Keratinocyte (primary cell): ENCODE data around the gene IPO11. TPM values are rescaled to one million over a fixed set of nuclear protein-coding genes. Genes with fewer than 3 reads are reported as not detected.
"Not testable (repeated sequence)": the region's sequence is repeated elsewhere in the genome, so short reads cannot be mapped to it uniquely, and the experiment has no call there.

Experiments used
- DNase-seq: peaks from one replicate; pipeline ENCODE4 v3.0.0-alpha.2; 2011; ENCODE audit warnings: low read depth, missing footprints, low spot score
- FAIRE-seq: peaks from 2 replicates; lab custom pipeline; 2011; peaks lifted over from hg19 to GRCh38; lab: Jason Lieb, UNC
- H2AFZ ChIP-seq: 2 replicates; pipeline ENCODE4 v1.6.0; 2012; ENCODE audit warnings: low read length, control low read depth, inconsistent platforms; ENCODE audit not compliant: control insufficient read depth
- H3K27ac ChIP-seq: 2 replicates; pipeline ENCODE4 v1.5.1; 2011; ENCODE audit warnings: low read length; ENCODE audit not compliant: control insufficient read depth, insufficient read depth
- H3K27me3 ChIP-seq: 3 replicates; pipeline ENCODE4 v1.6.0; 2011; ENCODE audit warnings: low read length; ENCODE audit not compliant: control insufficient read depth, insufficient read depth; ENCODE audit errors: extremely low read depth
- H3K36me3 ChIP-seq, 2 experiments: 2 replicates in 1 of 2; 3 replicates in 1 of 2; pipeline ENCODE4 v1.5.1; 2011; ENCODE audit warnings: low read length in 2 of 2, mild to moderate bottlenecking in 1 of 2; ENCODE audit not compliant: control insufficient read depth in 2 of 2, insufficient read depth in 2 of 2; ENCODE audit errors: extremely low read depth in 1 of 2
- H3K4me1 ChIP-seq: 3 replicates; pipeline ENCODE4 v1.5.1; 2011; ENCODE audit warnings: low read length; ENCODE audit not compliant: control insufficient read depth, insufficient read depth; ENCODE audit errors: extremely low read depth
- H3K4me2 ChIP-seq: 3 replicates; pipeline ENCODE4 v1.6.0; 2011; ENCODE audit warnings: low read depth, low read length; ENCODE audit not compliant: control insufficient read depth, insufficient read depth; ENCODE audit errors: extremely low read depth
- H3K4me3 ChIP-seq, 3 experiments: fragments of 200-600 bp in 1 of 3; sonication (generic) in 1 of 3; 2 replicates in 2 of 3; 3 replicates in 1 of 3; pipeline ENCODE4 v1.5.1; 2011 to 2016; ENCODE audit warnings: low read length in 3 of 3, mild to moderate bottlenecking in 3 of 3, control low read depth in 2 of 3, inconsistent platforms in 1 of 3, low read depth in 1 of 3, mixed read lengths in 1 of 3, mixed run types in 1 of 3, moderate library complexity in 1 of 3; ENCODE audit not compliant: control insufficient read depth in 2 of 3, insufficient read depth in 2 of 3; ENCODE audit errors: extremely low read depth in 1 of 3
- H3K79me2 ChIP-seq: 2 replicates; pipeline ENCODE4 v1.6.0; 2012; ENCODE audit warnings: low read length; ENCODE audit not compliant: control insufficient read depth, insufficient read depth
- H3K9ac ChIP-seq: 3 replicates; pipeline ENCODE4 v1.6.0; 2011; ENCODE audit warnings: low read length; ENCODE audit not compliant: control insufficient read depth, insufficient read depth; ENCODE audit errors: extremely low read depth
- H3K9me1 ChIP-seq: 3 replicates; pipeline ENCODE4 v1.6.0; 2011; ENCODE audit warnings: low read length; ENCODE audit not compliant: control insufficient read depth, insufficient read depth; ENCODE audit errors: extremely low read depth
- H3K9me3 ChIP-seq: 2 replicates; pipeline ENCODE4 v1.5.1; 2012; ENCODE audit warnings: low read depth, low read length; ENCODE audit not compliant: control insufficient read depth
- H4K20me1 ChIP-seq: 3 replicates; pipeline ENCODE4 v1.6.0; 2011; ENCODE audit warnings: low read length; ENCODE audit not compliant: control insufficient read depth, insufficient read depth; ENCODE audit errors: extremely low read depth
- CTCF ChIP-seq, 3 experiments: IDR thresholded peaks in 1 of 3; conservative IDR thresholded peaks in 1 of 3; optimal IDR thresholded peaks in 1 of 3; 2 replicates in 2 of 3; 3 replicates in 1 of 3; pipeline versions ENCODE3 to v1.5.1; 2011; ENCODE audit warnings: low read length in 3 of 3, mild to moderate bottlenecking in 3 of 3, moderate library complexity in 2 of 3, control low read depth in 1 of 3, inconsistent platforms in 1 of 3; ENCODE audit not compliant: insufficient read depth in 2 of 3; ENCODE audit errors: extremely low read depth in 1 of 3
- EZH2 ChIP-seq: IDR thresholded peaks from one replicate; pipeline ENCODE4 v1.6.1; 2012; ENCODE audit warnings: inconsistent platforms, mild to moderate bottlenecking, low read length, moderate library complexity
- dilution Hi-C: fragments of 300-500 bp; cut with MboI; formaldehyde crosslinking; loops from one replicate; pipeline ENCODE4 v1.7.0; 2020; ENCODE audit warnings: low sequenced_read_pairs; ENCODE audit not compliant: extremely low pct_ligation_motif_present
- polyA plus RNA-seq, 5 experiments: library from polyadenylated mRNA; depleted of rRNA in 3 of 5; stranded (reverse) in 3 of 5; stranded (forward) in 1 of 5; unstranded in 1 of 5; fragments of >200 nt; gene quantifications; 1 replicate in 1 of 5; 2 replicates in 3 of 5; 3 replicates in 1 of 5; pipeline versions ENCODE4 v1.2.1 to v1.2.3, GENCODE V29; 2011 to 2012; ENCODE audit warnings: missing spikeins in 2 of 5, low read depth in 1 of 5, low replicate concordance in 1 of 5

The IPO11 gene
- polyA plus RNA-seq, 1 donor (not counting 4 experiments of a cell fraction or from before 2014, with no cell fraction given): 34.7 TPM

DNA sequence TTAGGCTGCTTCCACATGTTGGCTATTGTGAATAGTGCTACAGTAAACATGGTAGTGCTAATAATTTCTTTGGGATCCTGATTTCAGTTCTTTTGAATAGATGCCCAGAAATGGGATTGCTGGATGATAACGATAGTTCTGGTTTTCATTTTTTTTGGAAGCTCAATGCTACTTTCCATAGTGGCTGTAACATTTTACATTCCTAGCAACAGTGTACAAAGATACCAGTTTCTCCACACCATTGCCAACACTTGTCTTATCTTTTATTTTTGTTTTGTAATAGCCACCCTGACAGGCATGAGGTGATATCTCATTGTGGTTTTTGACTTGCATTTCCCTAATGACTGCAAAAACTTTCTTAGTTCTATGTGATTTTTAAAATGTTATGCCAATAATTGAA lies 97.2 kb downstream of the IPO11 start:
- Histone ChIP-seq H3K9ac (no peak overlapping the region), H3K4me2 (no peak overlapping the region), H3K27ac (no peak overlapping the region), H3K9me3 (no peaks in the 10 kb centered on the region), H3K9me1 (no peaks in the 10 kb centered on the region), H2AFZ (no peak overlapping the region), H3K27me3 (no peaks in the 10 kb centered on the region), H4K20me1 (no peaks in the 10 kb centered on the region), H3K36me3 (peaks cover 1 to 3% of the 10 kb centered on the region in 2 experiments), H3K4me1 (no peaks in the 10 kb centered on the region), H3K4me3 (no peak overlapping the region), H3K79me2 (no peaks in the 10 kb centered on the region)
- no peak for DNase-seq
- dilution Hi-C loops: no loop called here
- no peak for TF ChIP-seq EZH2
- no peak for FAIRE-seq

GRCh38 chr5:62513085-62513484 lies 100.5 kb downstream of the IPO11 start:
- H3K9me3 ChIP-seq, dilution Hi-C loops, H3K79me2 ChIP-seq, H3K27me3 ChIP-seq, H2AFZ ChIP-seq, H3K4me2 ChIP-seq, H3K36me3 ChIP-seq, H3K9me1 ChIP-seq, FAIRE-seq, H3K27ac ChIP-seq, DNase-seq, H3K4me1 ChIP-seq, H3K9ac ChIP-seq, H4K20me1 ChIP-seq, H3K4me3 ChIP-seq: not testable (repeated sequence)

DNA sequence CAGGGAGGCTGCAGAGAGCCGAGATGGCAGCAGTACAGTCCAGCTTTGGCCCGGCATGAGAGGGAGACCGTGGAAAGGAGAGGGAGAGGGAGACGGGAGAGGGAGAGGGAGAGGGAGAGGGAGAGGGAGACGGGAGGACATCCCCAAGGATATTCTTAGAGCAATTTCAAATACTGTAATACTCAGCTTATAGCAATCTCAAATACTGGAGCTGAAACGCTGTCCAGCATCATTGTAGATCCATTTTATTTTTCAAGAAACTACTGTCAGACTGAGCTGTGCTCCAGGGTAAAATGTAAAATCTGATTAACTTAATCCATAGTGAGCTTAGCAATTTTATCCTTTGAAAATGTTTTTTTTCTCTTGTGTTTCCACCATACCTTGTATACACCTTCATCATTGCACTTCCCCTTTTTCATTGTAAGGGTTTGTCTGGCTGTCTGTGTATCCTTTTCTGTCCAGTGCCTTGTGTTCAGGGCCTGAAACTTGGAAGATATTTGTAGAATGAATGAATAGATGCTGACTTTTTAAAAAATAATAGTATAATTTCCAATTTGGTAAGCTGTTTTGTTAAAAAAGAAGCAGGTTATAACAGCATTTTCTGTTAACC lies 102.1 kb downstream of the IPO11 start:
- Histone ChIP-seq H3K4me3 (no peak overlapping the region), H3K9ac (no peak overlapping the region), H3K4me2 (no peak overlapping the region), H3K27ac (no peak overlapping the region), H3K27me3 (no peaks in the 10 kb centered on the region), H3K4me1 (no peaks in the 10 kb centered on the region), H2AFZ (no peak overlapping the region), H3K9me3 (no peaks in the 10 kb centered on the region), H4K20me1 (no peaks in the 10 kb centered on the region), H3K79me2 (no peaks in the 10 kb centered on the region), H3K36me3 (peaks cover 1 to 8% of the 10 kb centered on the region in 2 experiments), H3K9me1 (no peaks in the 10 kb centered on the region)
- dilution Hi-C loops: no loop called here
- no peak for DNase-seq
- FAIRE-seq: no peak
- TF ChIP-seq CTCF (optimal IDR thresholded peaks at IDR 0.05 in 1 of 3, IDR thresholded peaks at IDR 0.05 in 1 of 3, conservative IDR thresholded peaks at IDR 0.05 in 1 of 3; ENCODE audit: extremely low read depth in 1 of 3, insufficient read depth in 2 of 3, low read length in 3 of 3) (no peak), EZH2 (no peak)

DNA sequence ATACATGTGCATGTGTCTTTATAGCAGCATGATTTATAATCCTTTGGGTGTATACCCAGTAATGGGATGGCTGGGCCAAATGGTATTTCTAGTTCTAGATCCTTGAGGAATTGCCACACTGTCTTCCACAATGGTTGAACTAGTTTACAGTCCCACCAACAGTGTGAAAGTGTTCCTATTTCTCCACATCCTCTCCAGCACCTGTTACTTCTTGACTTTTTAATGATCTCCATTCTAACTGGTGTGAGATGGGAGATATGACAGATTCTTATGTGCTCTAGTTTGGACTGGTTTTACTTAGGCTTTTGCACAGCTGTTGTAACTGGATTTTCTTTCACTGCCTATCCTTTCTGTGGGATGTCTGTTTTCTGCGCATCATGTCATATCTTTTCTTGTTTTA lies 108.2 kb downstream of the IPO11 start:
- H4K20me1 ChIP-seq, H3K4me3 ChIP-seq, H3K9me3 ChIP-seq, dilution Hi-C loops, DNase-seq, H3K9me1 ChIP-seq, H3K4me1 ChIP-seq, H3K27ac ChIP-seq, H2AFZ ChIP-seq, H3K79me2 ChIP-seq, H3K4me2 ChIP-seq, H3K27me3 ChIP-seq, FAIRE-seq, H3K9ac ChIP-seq: not testable (repeated sequence)
- H3K36me3 ChIP-seq: peaks cover 0 to 11% of the 10 kb centered on the region in 2 experiments
